Measurements from ENCODE around the gene POLG.

GRCh38 chr15:89330119-89330518 is 4.5 kb downstream of the POLG start:
- no peak for TF ChIP-seq POLR2A (IDR thresholded peaks at IDR 0.05; ENCODE audit: low read length)
- no peak for TF ChIP-seq GATA1 (IDR thresholded peaks at IDR 0.05; ENCODE audit: low read depth, low read length)

Measured in erythroblast (primary cell).